ENCODE results near the gene NFATC2. TPM values are rescaled to one million over a fixed set of nuclear protein-coding genes. Genes with fewer than 3 reads are reported as not detected.

Gene NFATC2
- total RNA-seq, 1 experiment from 2014 or later: 6.3 TPM

- POLR2A ChIA-PET (ENCODE audit: unreplicated experiment): no interaction called here
- TF ChIP-seq, protein P1, sequence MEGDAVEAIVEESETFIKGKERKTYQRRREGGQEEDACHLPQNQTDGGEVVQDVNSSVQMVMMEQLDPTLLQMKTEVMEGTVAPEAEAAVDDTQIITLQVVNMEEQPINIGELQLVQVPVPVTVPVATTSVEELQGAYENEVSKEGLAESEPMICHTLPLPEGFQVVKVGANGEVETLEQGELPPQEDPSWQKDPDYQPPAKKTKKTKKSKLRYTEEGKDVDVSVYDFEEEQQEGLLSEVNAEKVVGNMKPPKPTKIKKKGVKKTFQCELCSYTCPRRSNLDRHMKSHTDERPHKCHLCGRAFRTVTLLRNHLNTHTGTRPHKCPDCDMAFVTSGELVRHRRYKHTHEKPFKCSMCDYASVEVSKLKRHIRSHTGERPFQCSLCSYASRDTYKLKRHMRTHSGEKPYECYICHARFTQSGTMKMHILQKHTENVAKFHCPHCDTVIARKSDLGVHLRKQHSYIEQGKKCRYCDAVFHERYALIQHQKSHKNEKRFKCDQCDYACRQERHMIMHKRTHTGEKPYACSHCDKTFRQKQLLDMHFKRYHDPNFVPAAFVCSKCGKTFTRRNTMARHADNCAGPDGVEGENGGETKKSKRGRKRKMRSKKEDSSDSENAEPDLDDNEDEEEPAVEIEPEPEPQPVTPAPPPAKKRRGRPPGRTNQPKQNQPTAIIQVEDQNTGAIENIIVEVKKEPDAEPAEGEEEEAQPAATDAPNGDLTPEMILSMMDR (conservative IDR thresholded peaks at IDR 0.05): no peak
- no peak for TF ChIP-seq EZH2 (IDR thresholded peaks at IDR 0.05; ENCODE audit: low read depth)
- no peaks in the 10 kb centered on the region for H4K20me1 ChIP-seq (ENCODE audit: insufficient read depth)
- no peaks in the 10 kb centered on the region for H3K36me3 ChIP-seq (ENCODE audit: low read depth)
- no peak overlapping the region for H3K27ac ChIP-seq
- H3K79me2 ChIP-seq (ENCODE audit: low read depth): no peaks in the 10 kb centered on the region
- H3K9me2 ChIP-seq (ENCODE audit: insufficient read depth): no peaks in the 10 kb centered on the region
- H3K4me2 ChIP-seq: no peak overlapping the region
- H3F3A ChIP-seq (ENCODE audit: insufficient read depth, low read depth): peaks cover 14% of the 10 kb centered on the region
- peaks cover 10% of the 10 kb centered on the region; the same call in 1 of the 2 replicates for H3K4me1 ChIP-seq (replicated peaks; ENCODE audit: insufficient read depth)
- no peak overlapping the region for H3K4me3 ChIP-seq
- no peaks in the 10 kb centered on the region for H3K9me3 ChIP-seq (ENCODE audit: insufficient read depth, low read depth)
- no peak overlapping the region for H2AFZ ChIP-seq
- H3K27me3 ChIP-seq (ENCODE audit: insufficient read depth, low read depth): no peaks in the 10 kb centered on the region
- DNase-seq: no peak
- BruUV-seq (replicated peaks): no TSS peak
- CTCF ChIA-PET: no interaction called here
- intact Hi-C loops (cut with micrococcal nuclease; ENCODE audit: unreplicated experiment): no loop called here
Measured at GRCh38 chr20:51398083-51398482, 144.4 kb downstream of the NFATC2 start.

GRCh38 chr20:51397137-51397536 is 145.4 kb downstream of the NFATC2 start:
- H3F3A ChIP-seq (ENCODE audit: insufficient read depth, low read depth): peaks cover 4% of the 10 kb centered on the region
- H3K9me3 ChIP-seq (ENCODE audit: insufficient read depth, low read depth): no peaks in the 10 kb centered on the region
- intact Hi-C loops (cut with micrococcal nuclease; ENCODE audit: unreplicated experiment): no loop called here
- H3K4me3 ChIP-seq: no peak overlapping the region
- no peaks in the 10 kb centered on the region for H3K9me2 ChIP-seq (ENCODE audit: insufficient read depth)
- POLR2A ChIA-PET (ENCODE audit: unreplicated experiment): no interaction called here
- no peaks in the 10 kb centered on the region for H4K20me1 ChIP-seq (ENCODE audit: insufficient read depth)
- DNase-seq: no peak
- no TSS peak for BruUV-seq (replicated peaks)
- H2AFZ ChIP-seq: no peak overlapping the region
- no peak overlapping the region for H3K27ac ChIP-seq
- TF ChIP-seq EZH2 (IDR thresholded peaks at IDR 0.05; ENCODE audit: low read depth): no peak
- TF ChIP-seq, protein P1 (conservative IDR thresholded peaks at IDR 0.05): no peak
- H3K4me2 ChIP-seq: no peak overlapping the region
- peaks cover 4% of the 10 kb centered on the region; the same call in 1 of the 2 replicates for H3K4me1 ChIP-seq (replicated peaks; ENCODE audit: insufficient read depth)
- H3K79me2 ChIP-seq (ENCODE audit: low read depth): no peaks in the 10 kb centered on the region
- no peaks in the 10 kb centered on the region for H3K27me3 ChIP-seq (ENCODE audit: insufficient read depth, low read depth)
- no peaks in the 10 kb centered on the region for H3K36me3 ChIP-seq (ENCODE audit: low read depth)
- CTCF ChIA-PET: interaction anchor here (0.7 kb wide), 1 partner anchor 602 kb away, joined by 3 read pairs; no protein-coding TSS in a partner anchor

DNA sequence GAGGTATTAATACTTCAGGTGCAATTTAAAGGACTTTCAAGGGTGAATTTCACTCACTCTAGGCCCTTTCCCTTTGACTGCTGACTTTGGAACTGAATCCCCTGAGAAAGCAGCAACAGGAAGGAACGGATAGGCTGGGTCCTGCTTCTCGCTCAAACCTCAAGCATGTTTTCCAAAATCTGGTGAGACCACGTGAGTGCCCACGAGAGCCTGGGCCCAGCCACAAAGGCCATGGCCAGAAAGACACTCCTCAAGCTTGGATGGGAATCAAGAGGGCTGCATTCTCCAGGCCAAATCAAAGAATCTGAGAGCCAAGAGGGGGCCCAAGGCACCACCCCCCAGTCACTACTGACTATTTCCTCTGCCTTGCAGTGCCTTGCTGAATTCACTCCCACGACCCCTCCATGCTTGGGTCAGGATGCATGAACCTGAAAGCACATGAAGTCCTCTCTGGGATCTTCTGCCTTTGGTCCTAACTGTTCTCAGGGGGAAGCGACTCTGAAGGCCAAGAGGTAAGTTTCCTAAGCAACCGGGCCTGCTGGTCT is 146.1 kb downstream of the NFATC2 start:
- BruUV-seq (replicated peaks): no TSS peak
- H3K4me1 ChIP-seq (replicated peaks; ENCODE audit: insufficient read depth): no peaks in the 10 kb centered on the region
- H4K20me1 ChIP-seq (ENCODE audit: insufficient read depth): no peaks in the 10 kb centered on the region
- no peaks in the 10 kb centered on the region for H3K27me3 ChIP-seq (ENCODE audit: insufficient read depth, low read depth)
- H3K9me3 ChIP-seq (ENCODE audit: insufficient read depth, low read depth): no peaks in the 10 kb centered on the region
- ChIA-PET POLR2A (ENCODE audit: unreplicated experiment) (no interaction called here), CTCF (interaction anchor here (0.6 to 0.7 kb wide), 3 partner anchors 19 to 66 kb away, joined by 3 to 8 read pairs (median 5); no protein-coding TSS in a partner anchor)
- intact Hi-C loops (cut with micrococcal nuclease; ENCODE audit: unreplicated experiment): no loop called here
- no peaks in the 10 kb centered on the region for H3K9me2 ChIP-seq (ENCODE audit: insufficient read depth)
- H3K79me2 ChIP-seq (ENCODE audit: low read depth): no peaks in the 10 kb centered on the region
- H3K27ac ChIP-seq: no peak overlapping the region
- H3K4me3 ChIP-seq: no peak overlapping the region
- H3K36me3 ChIP-seq (ENCODE audit: low read depth): no peaks in the 10 kb centered on the region
- no peak overlapping the region for H2AFZ ChIP-seq
- H3F3A ChIP-seq (ENCODE audit: insufficient read depth, low read depth): no peaks in the 10 kb centered on the region; the same call in 1 of the 2 replicates
- DNase-seq: no peak
- H3K4me2 ChIP-seq: no peak overlapping the region
- TF ChIP-seq EZH2 (IDR thresholded peaks at IDR 0.05; ENCODE audit: low read depth): no peak
- TF ChIP-seq, protein P1 (conservative IDR thresholded peaks at IDR 0.05): no peak

Data from PC-9 (cell line).